HepG2 (cell line): ENCODE data around the gene NES. TPM values are rescaled to one million over a fixed set of nuclear protein-coding genes. Genes with fewer than 3 reads are reported as not detected.

Experiments used
- ATAC-seq: fragments of 200-7000 bp; cut with Tn5 transposase; 3 replicates; pipeline ENCODE4 v1.9.1; 2020; ENCODE audit warnings: mild to moderate bottlenecking, moderate library complexity
- BruUV-seq: library from RNA; stranded (reverse); fragments of 400-500 nt; replicated peaks from 2 replicates; lab custom pipeline; 2021; lab: Mats Ljungman, UMichigan
- CTCF ChIA-PET: fragments of 300-600 bp; formaldehyde crosslinking; extraction: SDS; loops from one replicate; lab custom pipeline; 2021; ENCODE audit warnings: low total read pairs, inconsistent platforms, low intra/inter-chr PET ratio; lab: Yijun Ruan, JAX
- POLR2A ChIA-PET: fragments of 350-600 bp; sonication (Branson Sonifier 250); formaldehyde crosslinking; loops from one replicate; lab custom pipeline; 2020; ENCODE audit warnings: antibody characterized with exemption, inconsistent platforms; lab: Yijun Ruan, JAX
- DNase-seq: peaks from one replicate; pipeline ENCODE4 v3.0.0-alpha.2; 2015; ENCODE audit warnings: low spot score
- FAIRE-seq: peaks from 3 replicates; lab custom pipeline; 2011; peaks lifted over from hg19 to GRCh38; lab: Jason Lieb, UNC
- H2AFZ ChIP-seq: one replicate; pipeline ENCODE4 v1.6.1; 2011; ENCODE audit warnings: low read length, inconsistent platforms
- H3K27ac ChIP-seq: fragments of 300-600 bp; 3 replicates; pipeline ENCODE4 v1.8.0; 2011; ENCODE audit warnings: mixed run types, mild to moderate bottlenecking, mixed read lengths, low read length, inconsistent platforms; ENCODE audit not compliant: insufficient read depth; ENCODE audit errors: extremely low read length
- H3K27me3 ChIP-seq, 2 experiments: fragments of 200-600 bp in 1 of 2; 2 replicates in 1 of 2; 3 replicates in 1 of 2; pipeline versions ENCODE4 v1.6.0 to v1.8.0; 2011; ENCODE audit warnings: low read length in 2 of 2, mild to moderate bottlenecking in 2 of 2, moderate library complexity in 2 of 2, inconsistent platforms in 1 of 2; ENCODE audit not compliant: insufficient read depth in 2 of 2, control insufficient read depth in 1 of 2
- H3K36me3 ChIP-seq, 2 experiments: fragments of 200-600 bp in 1 of 2; replicated peaks in 1 of 2; 2 replicates in 1 of 2; 3 replicates in 1 of 2; pipeline versions ENCODE4 v1.5.1 to v1.8.0; 2011; ENCODE audit warnings: low read length in 2 of 2, inconsistent platforms in 1 of 2; ENCODE audit not compliant: insufficient read depth in 2 of 2, control insufficient read depth in 1 of 2
- H3K4me1 ChIP-seq: 2 replicates; pipeline ENCODE4 v1.5.1; 2012; ENCODE audit warnings: low read length, inconsistent platforms; ENCODE audit not compliant: insufficient read depth
- H3K4me2 ChIP-seq: 2 replicates; pipeline ENCODE4 v1.6.0; 2011; ENCODE audit warnings: low read depth, low read length, inconsistent platforms
- H3K4me3 ChIP-seq, 3 experiments: fragments of 200-600 bp in 1 of 3; sonication (generic), shearing (Covaris generic) in 1 of 3; replicated peaks in 1 of 3; 2 replicates each; pipeline ENCODE4 v1.5.1; 2011 to 2016; ENCODE audit warnings: low read length in 3 of 3, inconsistent platforms in 2 of 3, low read depth in 2 of 3, mild to moderate bottlenecking in 2 of 3, control low read depth in 1 of 3, mixed read lengths in 1 of 3; ENCODE audit not compliant: insufficient read depth in 1 of 3
- H3K79me2 ChIP-seq: one replicate; pipeline ENCODE4 v1.6.1; 2011; ENCODE audit warnings: low read length, inconsistent platforms; ENCODE audit not compliant: insufficient read depth
- H3K9ac ChIP-seq: 2 replicates; pipeline ENCODE4 v1.6.0; 2011; ENCODE audit warnings: mild to moderate bottlenecking, low read depth, low read length, inconsistent platforms; ENCODE audit not compliant: insufficient read depth
- H3K9me3 ChIP-seq: 2 replicates; pipeline ENCODE4 v1.5.1; 2012; ENCODE audit warnings: mild to moderate bottlenecking, low read length
- H4K20me1 ChIP-seq: 2 replicates; pipeline ENCODE4 v1.6.0; 2011; ENCODE audit warnings: inconsistent platforms, mild to moderate bottlenecking, low read length, moderate library complexity; ENCODE audit not compliant: insufficient read depth
- CHD2 ChIP-seq: IDR thresholded peaks from 2 replicates; pipeline ENCODE4 v1.6.1; 2011; ENCODE audit warnings: low read depth, low read length, improper control_type of control experiment
- NCOR1 ChIP-seq: fragments of 200-600 bp; sonication (generic); IDR thresholded peaks from 2 replicates; pipeline ENCODE4 v1.7.0; 2017; ENCODE audit warnings: antibody characterized with exemption, low read length, borderline replicate concordance
- RBAK ChIP-seq: sonication (generic); formaldehyde crosslinking; IDR thresholded peaks from 2 replicates; pipeline ENCODE4 v1.5.1; 2020; ENCODE audit warnings: mild to moderate bottlenecking, missing genetic modification reagents
- RCOR2 ChIP-seq: IDR thresholded peaks from 2 replicates; pipeline ENCODE4 v1.6.1; 2016; ENCODE audit warnings: missing biosample characterization, missing genetic modification reagents
- SMC3 ChIP-seq: IDR thresholded peaks from 2 replicates; pipeline ENCODE4 v1.6.1; 2011; ENCODE audit warnings: low read length, improper control_type of control experiment
- ZBTB8A ChIP-seq: sonication (generic); formaldehyde crosslinking; IDR thresholded peaks from 2 replicates; pipeline ENCODE4 v1.4.0; 2020; ENCODE audit warnings: mild to moderate bottlenecking, low read depth, missing genetic modification reagents, borderline replicate concordance
- ZNF205 ChIP-seq: IDR thresholded peaks from 2 replicates; pipeline ENCODE4 v1.6.1; 2018; ENCODE audit warnings: missing biosample characterization, missing genetic modification reagents
- ZNF674 ChIP-seq: sonication (generic); formaldehyde crosslinking; IDR thresholded peaks from 2 replicates; pipeline ENCODE4 v1.5.0; 2020; ENCODE audit warnings: low read depth, mild to moderate bottlenecking, missing genetic modification reagents
- ZNF781 ChIP-seq: sonication (generic); formaldehyde crosslinking; IDR thresholded peaks from 2 replicates; pipeline ENCODE4 v1.5.1; 2020; ENCODE audit warnings: borderline replicate concordance, mild to moderate bottlenecking, missing genetic modification reagents; ENCODE audit errors: not compliant biosample characterization
- WGBS: methylation state at CpG from one replicate; pipeline ENCODE4 v1.1.6; 2017; ENCODE audit warnings: low lambda C conversion rate; 5-methylcytosine and 5-hydroxymethylcytosine counted together
- in situ Hi-C: cut with HindIII; loops from 2 replicates; pipeline ENCODE4 v1.10.0; 2017; ENCODE audit warnings: low pct_unique_long_range_greater_than_20kb; ENCODE audit not compliant: extremely low pct_ligation_motif_present
- intact Hi-C: fragments of 100-400 bp; cut with micrococcal nuclease; formaldehyde crosslinking; loops from one replicate; pipeline ENCODE4 v1.10.0; 2022; ENCODE audit not compliant: unreplicated experiment
- polyA plus RNA-seq, 8 experiments: library from polyadenylated mRNA; depleted of rRNA in 3 of 8; stranded (reverse) in 7 of 8; unstranded in 1 of 8; fragments of >200 nt; fragmentation: Illumina TruSeq in 4 of 8; extraction: Trizol in 4 of 8; gene quantifications; 2 replicates each; pipeline versions ENCODE4 v1.2.1 to v1.2.3, GENCODE V29; 2011 to 2016; ENCODE audit warnings: low read depth in 4 of 8, missing spikeins in 1 of 8, mixed read lengths in 1 of 8; ENCODE audit not compliant: insufficient read depth in 1 of 8
- total RNA-seq, 5 experiments: library from RNA; depleted of rRNA; stranded (reverse); fragments of >200 nt; fragmentation: Illumina TruSeq; extraction: Trizol; gene quantifications; 2 replicates each; pipeline ENCODE4 v1.2.3, GENCODE V29; 2016; ENCODE audit warnings: low read depth in 1 of 5
- TF ChIP-seq, protein P1 (sequence below): fragments of 450-650 bp; IDR thresholded peaks from 2 replicates; pipeline ENCODE4 v1.6.1; 2017
- TF ChIP-seq, protein P2 (sequence below): sonication (generic); formaldehyde crosslinking; IDR thresholded peaks from 2 replicates; pipeline ENCODE4 v1.4.0; 2020; ENCODE audit warnings: missing genetic modification reagents
- TF ChIP-seq, protein P3 (sequence below): sonication (generic); formaldehyde crosslinking; IDR thresholded peaks from 2 replicates; pipeline ENCODE4 v1.4.0; 2020; ENCODE audit warnings: missing genetic modification reagents
- TF ChIP-seq, protein P4 (sequence below): sonication (generic); formaldehyde crosslinking; IDR thresholded peaks from 2 replicates; pipeline ENCODE4 v1.8.0; 2022; ENCODE audit warnings: missing genetic modification reagents, mild to moderate bottlenecking, inconsistent platforms, borderline replicate concordance

Gene NES
- total and polyA plus RNA-seq, 2 of the 13 experiments (the other 11 are each of a cell fraction or from before 2014, with no cell fraction given), result 1.7 to 16.6 TPM

DNA sequence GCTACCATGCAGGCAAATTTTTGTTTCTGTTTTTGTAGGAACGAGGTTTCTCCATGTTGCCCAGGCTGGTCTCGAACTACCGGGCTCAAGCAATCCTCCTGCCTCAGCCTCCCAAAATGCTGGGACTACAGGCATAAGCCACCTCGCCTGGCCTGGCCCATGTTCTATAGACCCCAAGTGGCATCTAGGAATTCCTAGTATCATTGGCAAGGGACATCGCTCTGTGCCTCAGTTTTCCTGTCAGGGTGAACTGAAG, 14.5 kb downstream of the NES start (continued):
- no peak for TF ChIP-seq ZNF781
- TF ChIP-seq, protein P1, sequence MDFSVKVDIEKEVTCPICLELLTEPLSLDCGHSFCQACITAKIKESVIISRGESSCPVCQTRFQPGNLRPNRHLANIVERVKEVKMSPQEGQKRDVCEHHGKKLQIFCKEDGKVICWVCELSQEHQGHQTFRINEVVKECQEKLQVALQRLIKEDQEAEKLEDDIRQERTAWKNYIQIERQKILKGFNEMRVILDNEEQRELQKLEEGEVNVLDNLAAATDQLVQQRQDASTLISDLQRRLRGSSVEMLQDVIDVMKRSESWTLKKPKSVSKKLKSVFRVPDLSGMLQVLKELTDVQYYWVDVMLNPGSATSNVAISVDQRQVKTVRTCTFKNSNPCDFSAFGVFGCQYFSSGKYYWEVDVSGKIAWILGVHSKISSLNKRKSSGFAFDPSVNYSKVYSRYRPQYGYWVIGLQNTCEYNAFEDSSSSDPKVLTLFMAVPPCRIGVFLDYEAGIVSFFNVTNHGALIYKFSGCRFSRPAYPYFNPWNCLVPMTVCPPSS, result no peak

DNA sequence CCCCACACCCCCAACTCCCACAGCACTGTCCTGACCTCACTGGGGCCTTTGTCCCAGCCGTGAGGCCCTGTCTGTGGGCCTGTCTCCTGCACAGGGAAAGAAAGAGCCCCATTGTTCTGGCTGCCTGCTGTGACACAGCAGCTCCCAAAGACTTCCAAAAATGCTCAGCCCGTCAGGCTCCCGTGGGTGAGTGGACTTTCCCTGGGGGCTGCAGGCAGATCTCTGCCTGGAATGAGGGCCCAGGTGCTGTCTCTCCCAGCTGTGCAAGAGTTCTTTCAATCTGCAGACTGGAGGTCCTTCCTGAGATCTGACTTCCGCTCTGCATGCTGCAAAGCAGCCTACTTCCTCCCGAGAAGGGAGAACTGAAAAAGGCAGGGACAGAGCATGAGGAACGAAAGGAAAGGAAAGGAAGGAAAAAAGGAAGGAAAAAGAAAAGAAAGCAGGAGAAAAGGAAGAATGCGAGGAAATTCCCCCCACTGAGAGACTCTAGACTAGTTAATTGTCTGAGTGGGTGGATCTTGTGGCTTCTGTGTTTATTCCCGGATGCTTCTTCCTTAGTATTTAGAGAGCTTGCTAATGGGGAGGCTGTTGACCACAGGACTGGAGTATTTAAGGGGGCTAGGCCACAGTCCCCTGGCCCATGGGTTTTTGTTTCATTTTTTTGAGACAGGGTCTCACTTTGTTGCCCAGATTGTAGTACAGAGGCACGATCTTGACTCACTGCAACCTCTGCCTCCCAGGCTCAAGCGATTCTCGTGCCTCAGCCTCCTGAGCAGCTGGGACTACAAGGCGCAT, 15.0 kb downstream of the NES start:
- intact Hi-C loops (loop anchor here (10.0 kb wide), 1 partner anchor 63 kb away; the partner anchor contains the start of genes ISG20L2 and METTL25B), in situ Hi-C loops (no loop called here)
- 47% methylated on average over 12 of the region's 12 CpGs for WGBS
- peak overlapping the region; percentile 95 for H3K27ac ChIP-seq
- peak; percentile 9 for ATAC-seq
- ChIA-PET CTCF (no interaction called here), POLR2A (interaction anchor here (1.0 to 11.4 kb wide), 6 partner anchors 12 to 205 kb away, joined by 5 to 189 read pairs (median 10); partner anchors contain the start of genes ISG20L2, METTL25B, NAXE and NES)
- peak; percentile 76 for DNase-seq
- H2AFZ ChIP-seq, result no peak overlapping the region
- BruUV-seq, result no TSS peak
- no peak for FAIRE-seq
- peaks cover 20% of the 10 kb centered on the region for H3K79me2 ChIP-seq
- H3K36me3 ChIP-seq, result peaks cover 0 to 5% of the 10 kb centered on the region in 2 experiments; a peak in 1 of 5 replicates
- peak overlapping the region; percentile 50 to 80 (median 75); a peak in 5 of 6 replicates for H3K4me3 ChIP-seq
- H3K27me3 ChIP-seq, result no peaks in the 10 kb centered on the region; a peak in 1 of 5 replicates
- peaks cover 27% of the 10 kb centered on the region for H4K20me1 ChIP-seq
- H3K9me3 ChIP-seq, result no peaks in the 10 kb centered on the region
- peaks cover 85% of the 10 kb centered on the region for H3K4me1 ChIP-seq
- H3K9ac ChIP-seq, result peak overlapping the region; percentile 94
- H3K4me2 ChIP-seq, result peak overlapping the region; percentile 95
- TF ChIP-seq SMC3, result no peak
- TF ChIP-seq, protein P2, sequence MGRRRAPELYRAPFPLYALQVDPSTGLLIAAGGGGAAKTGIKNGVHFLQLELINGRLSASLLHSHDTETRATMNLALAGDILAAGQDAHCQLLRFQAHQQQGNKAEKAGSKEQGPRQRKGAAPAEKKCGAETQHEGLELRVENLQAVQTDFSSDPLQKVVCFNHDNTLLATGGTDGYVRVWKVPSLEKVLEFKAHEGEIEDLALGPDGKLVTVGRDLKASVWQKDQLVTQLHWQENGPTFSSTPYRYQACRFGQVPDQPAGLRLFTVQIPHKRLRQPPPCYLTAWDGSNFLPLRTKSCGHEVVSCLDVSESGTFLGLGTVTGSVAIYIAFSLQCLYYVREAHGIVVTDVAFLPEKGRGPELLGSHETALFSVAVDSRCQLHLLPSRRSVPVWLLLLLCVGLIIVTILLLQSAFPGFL (CRISPR knock-in tag), result no peak
- TF ChIP-seq ZNF674 (CRISPR knock-in tag), result no peak
- TF ChIP-seq, protein P3, sequence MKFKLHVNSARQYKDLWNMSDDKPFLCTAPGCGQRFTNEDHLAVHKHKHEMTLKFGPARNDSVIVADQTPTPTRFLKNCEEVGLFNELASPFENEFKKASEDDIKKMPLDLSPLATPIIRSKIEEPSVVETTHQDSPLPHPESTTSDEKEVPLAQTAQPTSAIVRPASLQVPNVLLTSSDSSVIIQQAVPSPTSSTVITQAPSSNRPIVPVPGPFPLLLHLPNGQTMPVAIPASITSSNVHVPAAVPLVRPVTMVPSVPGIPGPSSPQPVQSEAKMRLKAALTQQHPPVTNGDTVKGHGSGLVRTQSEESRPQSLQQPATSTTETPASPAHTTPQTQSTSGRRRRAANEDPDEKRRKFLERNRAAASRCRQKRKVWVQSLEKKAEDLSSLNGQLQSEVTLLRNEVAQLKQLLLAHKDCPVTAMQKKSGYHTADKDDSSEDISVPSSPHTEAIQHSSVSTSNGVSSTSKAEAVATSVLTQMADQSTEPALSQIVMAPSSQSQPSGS, result no peak
- TF ChIP-seq ZNF205 (CRISPR knock-in tag), result no peak
- TF ChIP-seq ZBTB8A, result no peak
- TF ChIP-seq, protein P4, sequence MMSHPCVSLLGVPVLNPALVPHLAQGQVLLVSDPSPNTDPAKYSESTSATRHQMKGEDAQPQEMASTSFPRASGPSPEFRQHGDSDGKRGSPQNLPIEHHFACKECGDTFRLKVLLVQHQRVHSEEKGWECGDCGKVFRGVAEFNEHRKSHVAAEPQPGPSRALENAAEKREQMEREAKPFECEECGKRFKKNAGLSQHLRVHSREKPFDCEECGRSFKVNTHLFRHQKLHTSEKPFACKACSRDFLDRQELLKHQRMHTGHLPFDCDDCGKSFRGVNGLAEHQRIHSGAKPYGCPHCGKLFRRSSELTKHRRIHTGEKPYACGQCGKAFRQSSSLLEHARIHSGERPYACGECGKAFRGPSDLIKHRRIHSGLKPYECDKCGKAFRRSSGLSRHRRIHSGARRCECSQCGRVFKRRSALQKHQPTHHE (CRISPR knock-in tag), result no peak
- TF ChIP-seq RBAK (CRISPR knock-in tag), result no peak
- no peak for TF ChIP-seq NCOR1
- peak; percentile 92 for TF ChIP-seq RCOR2 (CRISPR knock-in tag)
- TF ChIP-seq CHD2, result no peak
